K562 (cell line): Measurements from ENCODE around the gene KRTAP2-2. TPM values are rescaled to one million over a fixed set of nuclear protein-coding genes. Genes with fewer than 3 reads are reported as not detected.

ENCODE experiments used
- ATAC-seq: fragments of 200-7000 bp; cut with Tn5 transposase; 3 replicates; pipeline ENCODE4 v1.9.1; 2020; ENCODE audit warnings: moderate library complexity
- BruUV-seq: library from RNA; stranded (reverse); fragments of 400-500 nt; replicated peaks from 2 replicates; lab custom pipeline; 2021; lab: Mats Ljungman, UMichigan
- CTCF ChIA-PET: fragments of 300-600 bp; formaldehyde crosslinking; extraction: SDS; loops from one replicate; lab custom pipeline; 2021; ENCODE audit warnings: low intra/inter-chr PET ratio; lab: Yijun Ruan, JAX
- POLR2A ChIA-PET: fragments of 300-600, 350-650 bp; sonication (Branson Sonifier 250); formaldehyde crosslinking; extraction: SDS; loops from one replicate; lab custom pipeline; 2021; ENCODE audit warnings: antibody characterized with exemption, inconsistent platforms; lab: Yijun Ruan, JAX
- DNase-seq, 4 experiments: peaks; one replicate each; pipeline versions ENCODE4 v3.0.0 to v3.0.0-alpha.2; 2011 to 2018; ENCODE audit warnings: low spot score in 3 of 4, mixed read lengths in 3 of 4; ENCODE audit errors: extremely low read depth in 1 of 4
- FAIRE-seq: peaks from 2 replicates; lab custom pipeline; 2011; peaks lifted over from hg19 to GRCh38; lab: Jason Lieb, UNC
- H2AFZ ChIP-seq: 2 replicates; pipeline ENCODE4 v1.6.0; 2011; ENCODE audit warnings: low read depth, low read length, control low read depth, inconsistent platforms
- H3K27ac ChIP-seq: fragments of 200-600 bp; 3 replicates; pipeline ENCODE4 v1.8.0; 2011; ENCODE audit warnings: low read depth, mild to moderate bottlenecking, control low read depth, inconsistent platforms, low read length, moderate library complexity, mixed read lengths; ENCODE audit errors: extremely low read depth
- H3K27me3 ChIP-seq, 2 experiments: fragments of 300-600 bp in 1 of 2; 2 replicates in 1 of 2; 3 replicates in 1 of 2; pipeline versions ENCODE4 v1.6.0 to v1.8.0; 2011; ENCODE audit warnings: inconsistent platforms in 2 of 2, low read length in 2 of 2, mild to moderate bottlenecking in 1 of 2, mixed read lengths in 1 of 2, moderate library complexity in 1 of 2; ENCODE audit not compliant: control insufficient read depth in 2 of 2, insufficient read depth in 2 of 2
- H3K36me3 ChIP-seq: fragments of 300-600 bp; 3 replicates; pipeline ENCODE4 v1.8.0; 2011; ENCODE audit warnings: mild to moderate bottlenecking, low read length, inconsistent platforms; ENCODE audit not compliant: control insufficient read depth, insufficient read depth
- H3K4me1 ChIP-seq, 2 experiments: fragments of 200-600 bp in 1 of 2; replicated peaks in 1 of 2; 2 replicates in 1 of 2; 3 replicates in 1 of 2; pipeline versions ENCODE4 v1.5.1 to v1.8.0; 2011; ENCODE audit warnings: inconsistent platforms in 2 of 2, low read length in 2 of 2, mild to moderate bottlenecking in 1 of 2, mixed read lengths in 1 of 2, moderate library complexity in 1 of 2; ENCODE audit not compliant: control insufficient read depth in 2 of 2, insufficient read depth in 2 of 2
- H3K4me2 ChIP-seq: 2 replicates; pipeline ENCODE4 v1.6.1; 2011; ENCODE audit warnings: low read length, control low read depth, inconsistent platforms, mixed read lengths; ENCODE audit not compliant: insufficient read depth
- H3K4me3 ChIP-seq: fragments of 200-600 bp; sonication (generic), shearing (Covaris generic); 2 replicates; pipeline ENCODE4 v1.5.1; 2016; ENCODE audit warnings: control low read depth, inconsistent platforms
- H3K79me2 ChIP-seq: fragments of 200-600 bp; 3 replicates; pipeline ENCODE4 v1.8.0; 2011; ENCODE audit warnings: low read length, inconsistent platforms; ENCODE audit not compliant: control insufficient read depth, insufficient read depth
- H3K9ac ChIP-seq, 2 experiments: 2 replicates each; pipeline versions ENCODE4 v1.6.0 to v1.6.1; 2011; ENCODE audit warnings: low read depth in 2 of 2, low read length in 2 of 2, control low read depth in 1 of 2, inconsistent platforms in 1 of 2, mild to moderate bottlenecking in 1 of 2, mixed read lengths in 1 of 2; ENCODE audit not compliant: insufficient read depth in 1 of 2
- H3K9me1 ChIP-seq: one replicate; pipeline ENCODE4 v1.6.0; 2011; ENCODE audit warnings: inconsistent platforms, mild to moderate bottlenecking, low read length, moderate library complexity; ENCODE audit not compliant: control insufficient read depth, insufficient read depth
- H3K9me3 ChIP-seq: replicated peaks from 2 replicates; pipeline ENCODE4 v1.5.1; 2011; ENCODE audit warnings: low read depth, low read length, inconsistent platforms; ENCODE audit not compliant: control insufficient read depth, insufficient read depth
- H4K20me1 ChIP-seq: replicated peaks from 2 replicates; pipeline ENCODE4 v1.6.1; 2011; ENCODE audit warnings: low read length, inconsistent platforms, mixed read lengths; ENCODE audit not compliant: control insufficient read depth, insufficient read depth
- ATF2 ChIP-seq: sonication (generic); formaldehyde crosslinking; IDR thresholded peaks from 2 replicates; pipeline ENCODE4 v1.8.1; 2022; ENCODE audit warnings: missing genetic modification reagents
- CLOCK ChIP-seq: fragments of 250-450 bp; sonication (Bioruptor Pico); IDR thresholded peaks from 2 replicates; pipeline ENCODE4 v1.4.0; 2020; ENCODE audit warnings: mild to moderate bottlenecking, moderate library complexity, borderline replicate concordance
- ELF1 ChIP-seq: fragments of 200-800 bp; sonication (Bioruptor generic); IDR thresholded peaks from 2 replicates; pipeline ENCODE4 v1.6.1; 2016; ENCODE audit warnings: missing genetic modification characterization, missing compliant biosample characterization
- KDM1A ChIP-seq, 2 experiments: fragments of 450-650 bp; IDR thresholded peaks; 2 replicates each; pipeline ENCODE4 v1.6.1; 2016; ENCODE audit warnings: mild to moderate bottlenecking in 2 of 2
- KLF10 ChIP-seq: fragments of 250-450 bp; sonication (Bioruptor Pico); IDR thresholded peaks from 2 replicates; pipeline ENCODE4 v1.6.1; 2021; ENCODE audit warnings: matching md5 sums
- RB1 ChIP-seq: fragments of 450-650 bp; IDR thresholded peaks from 2 replicates; pipeline ENCODE4 v1.6.1; 2017; ENCODE audit warnings: low read depth, mild to moderate bottlenecking
- SMARCA4 ChIP-seq: fragments of 450-650 bp; IDR thresholded peaks from 2 replicates; pipeline ENCODE4 v1.6.1; 2016
- YY1 ChIP-seq, 3 experiments: IDR thresholded peaks; 2 replicates each; pipeline ENCODE4 v1.6.1; 2011; ENCODE audit warnings: low read length in 2 of 3, mild to moderate bottlenecking in 2 of 3, moderate library complexity in 2 of 3, borderline replicate concordance in 1 of 3, control low read depth in 1 of 3, low read depth in 1 of 3; ENCODE audit not compliant: insufficient read depth in 3 of 3, insufficient replicate concordance in 2 of 3, control insufficient read depth in 1 of 3, insufficient read length in 1 of 3; ENCODE audit errors: extremely low read depth in 1 of 3
- ZNF354B ChIP-seq: fragments of 250-450 bp; sonication (Bioruptor Pico); IDR thresholded peaks from 2 replicates; pipeline ENCODE4 v1.4.0; 2020
- WGBS: fragments of 100-300 bp; shearing (Covaris generic); methylation state at CpG from one replicate; pipeline ENCODE4 v1.1.6; 2016; ENCODE audit warnings: low coverage, mixed read lengths; ENCODE audit not compliant: insufficient coverage; ENCODE audit errors: missing lambda C conversion rate; 5-methylcytosine and 5-hydroxymethylcytosine counted together
- in situ Hi-C: fragments of 300-500 bp; cut with MboI; formaldehyde crosslinking; loops from 4 replicates; pipeline ENCODE4 v1.15.0; 2018; ENCODE audit warnings: inconsistent platforms, mixed read lengths
- intact Hi-C: fragments of 100-400 bp; cut with micrococcal nuclease; formaldehyde crosslinking; loops from 2 replicates; pipeline ENCODE4 v1.14.2; 2022
- polyA plus RNA-seq, 8 experiments: library from polyadenylated mRNA; depleted of rRNA in 4 of 8; stranded (reverse) in 5 of 8; unstranded in 3 of 8; fragments of >200 nt; fragmentation: Nextera tagmentation in 2 of 8; fragmentation: Illumina TruSeq in 1 of 8; extraction: Ambion mirVana in 2 of 8; extraction: Trizol in 1 of 8; gene quantifications; 2 replicates each; pipeline versions ENCODE4 v1.2.1 to v1.2.3, GENCODE V29; 2011 to 2014; ENCODE audit warnings: inconsistent platforms in 1 of 8, missing spikeins in 1 of 8
- total RNA-seq, 7 experiments: library from RNA; depleted of rRNA in 6 of 7; stranded (reverse); fragments of >200 nt in 6 of 7; fragmentation: Illumina TruSeq in 2 of 7; extraction: Trizol in 2 of 7; gene quantifications; 2 replicates each; pipeline versions ENCODE4 v1.2.1 to v1.2.3, GENCODE V29; 2011 to 2021; ENCODE audit warnings: low replicate concordance in 1 of 7
- TF ChIP-seq, protein P1 (sequence below): fragments of 450-650 bp; formaldehyde crosslinking; IDR thresholded peaks from 2 replicates; pipeline ENCODE4 v1.4.0; 2020; ENCODE audit warnings: mild to moderate bottlenecking, moderate library complexity
- TF ChIP-seq, protein P2 (sequence below): sonication (generic); formaldehyde crosslinking; IDR thresholded peaks from 2 replicates; pipeline ENCODE4 v1.8.1; 2023; ENCODE audit warnings: mild to moderate bottlenecking, missing genetic modification reagents, moderate library complexity
- TF ChIP-seq, protein P3 (sequence below): IDR thresholded peaks from 2 replicates; pipeline ENCODE4 v1.6.1; 2012; ENCODE audit warnings: low read depth, low read length, improper control_type of control experiment, borderline replicate concordance

Gene KRTAP2-2
- total and polyA plus RNA-seq, 9 of the 15 experiments (the other 6 are each of a cell fraction or from before 2014, with no cell fraction given) = not detected

DNA sequence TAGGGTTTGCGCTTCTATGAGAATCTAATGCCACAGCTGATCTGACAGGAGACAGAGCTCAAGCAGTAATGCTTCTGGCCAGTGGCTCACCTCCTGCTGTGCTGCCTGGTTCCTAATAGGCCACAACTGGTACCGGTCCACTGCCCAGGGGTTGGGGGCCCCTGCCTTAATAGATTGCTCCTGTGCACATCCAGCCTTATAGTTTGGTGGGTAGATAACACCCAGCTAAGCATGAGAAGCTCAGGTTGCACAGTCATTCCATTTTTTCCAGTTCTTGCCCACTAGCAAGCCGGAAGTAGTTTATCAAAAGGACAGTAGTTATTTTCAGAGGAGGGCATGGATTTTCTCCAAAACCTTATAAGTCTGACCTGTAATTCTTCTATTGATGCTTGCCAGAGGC, 35.6 kb downstream of the KRTAP2-2 start:
- Histone ChIP-seq H3K9me3 (no peaks in the 10 kb centered on the region), H3K9me1 (no peaks in the 10 kb centered on the region), H3K9ac (no peak overlapping the region), H3K4me1 (no peaks in the 10 kb centered on the region), H3K36me3 (no peaks in the 10 kb centered on the region), H2AFZ (no peak overlapping the region), H3K4me3 (no peak overlapping the region), H3K27ac (no peak overlapping the region), H3K4me2 (no peak overlapping the region), H3K79me2 (no peaks in the 10 kb centered on the region), H4K20me1 (no peaks in the 10 kb centered on the region), H3K27me3 (0 out of 5 replicates have a peak, but pooled peaks cover 0 to 3% of the 10 kb centered on the region in 2 experiments)
- ATAC-seq = no peak
- WGBS = 17% methylated on average over 3 of the region's 3 CpGs
- BruUV-seq = no TSS peak
- intact Hi-C loops (no loop called here), in situ Hi-C loops (no loop called here)
- ChIA-PET CTCF (no interaction called here), POLR2A (interaction anchor here (1.0 kb wide), 1 partner anchor 9 kb away, joined by 3 read pairs; no protein-coding TSS in a partner anchor)
- FAIRE-seq = no peak
- no peak for DNase-seq
- TF ChIP-seq YY1 (IDR thresholded peaks at IDR 0.05; ENCODE audit: borderline replicate concordance in 1 of 3, control insufficient read depth in 1 of 3, extremely low read depth in 1 of 3, insufficient read depth in 3 of 3, insufficient read length in 1 of 3, insufficient replicate concordance in 2 of 3, low read depth in 1 of 3, low read length in 2 of 3) (no peak), KDM1A (IDR thresholded peaks at IDR 0.05) (no peak), SMARCA4 (no peak), CLOCK (CRISPR knock-in tag) (no peak), ATF2 (CRISPR knock-in tag) (no peak), RB1 (no peak), KLF10 (no peak), ZNF354B (CRISPR knock-in tag) (no peak), ELF1 (tag) (no peak)
- TF ChIP-seq, protein P1, sequence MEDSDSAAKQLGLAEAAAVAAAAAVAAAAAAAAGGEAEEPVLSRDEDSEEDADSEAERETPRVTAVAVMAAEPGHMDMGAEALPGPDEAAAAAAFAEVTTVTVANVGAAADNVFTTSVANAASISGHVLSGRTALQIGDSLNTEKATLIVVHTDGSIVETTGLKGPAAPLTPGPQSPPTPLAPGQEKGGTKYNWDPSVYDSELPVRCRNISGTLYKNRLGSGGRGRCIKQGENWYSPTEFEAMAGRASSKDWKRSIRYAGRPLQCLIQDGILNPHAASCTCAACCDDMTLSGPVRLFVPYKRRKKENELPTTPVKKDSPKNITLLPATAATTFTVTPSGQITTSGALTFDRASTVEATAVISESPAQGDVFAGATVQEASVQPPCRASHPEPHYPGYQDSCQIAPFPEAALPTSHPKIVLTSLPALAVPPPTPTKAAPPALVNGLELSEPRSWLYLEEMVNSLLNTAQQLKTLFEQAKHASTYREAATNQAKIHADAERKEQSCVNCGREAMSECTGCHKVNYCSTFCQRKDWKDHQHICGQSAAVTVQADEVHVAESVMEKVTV = no peak
- TF ChIP-seq, protein P2, sequence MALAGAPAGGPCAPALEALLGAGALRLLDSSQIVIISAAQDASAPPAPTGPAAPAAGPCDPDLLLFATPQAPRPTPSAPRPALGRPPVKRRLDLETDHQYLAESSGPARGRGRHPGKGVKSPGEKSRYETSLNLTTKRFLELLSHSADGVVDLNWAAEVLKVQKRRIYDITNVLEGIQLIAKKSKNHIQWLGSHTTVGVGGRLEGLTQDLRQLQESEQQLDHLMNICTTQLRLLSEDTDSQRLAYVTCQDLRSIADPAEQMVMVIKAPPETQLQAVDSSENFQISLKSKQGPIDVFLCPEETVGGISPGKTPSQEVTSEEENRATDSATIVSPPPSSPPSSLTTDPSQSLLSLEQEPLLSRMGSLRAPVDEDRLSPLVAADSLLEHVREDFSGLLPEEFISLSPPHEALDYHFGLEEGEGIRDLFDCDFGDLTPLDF (CRISPR knock-in tag) = no peak
- TF ChIP-seq, protein P3, sequence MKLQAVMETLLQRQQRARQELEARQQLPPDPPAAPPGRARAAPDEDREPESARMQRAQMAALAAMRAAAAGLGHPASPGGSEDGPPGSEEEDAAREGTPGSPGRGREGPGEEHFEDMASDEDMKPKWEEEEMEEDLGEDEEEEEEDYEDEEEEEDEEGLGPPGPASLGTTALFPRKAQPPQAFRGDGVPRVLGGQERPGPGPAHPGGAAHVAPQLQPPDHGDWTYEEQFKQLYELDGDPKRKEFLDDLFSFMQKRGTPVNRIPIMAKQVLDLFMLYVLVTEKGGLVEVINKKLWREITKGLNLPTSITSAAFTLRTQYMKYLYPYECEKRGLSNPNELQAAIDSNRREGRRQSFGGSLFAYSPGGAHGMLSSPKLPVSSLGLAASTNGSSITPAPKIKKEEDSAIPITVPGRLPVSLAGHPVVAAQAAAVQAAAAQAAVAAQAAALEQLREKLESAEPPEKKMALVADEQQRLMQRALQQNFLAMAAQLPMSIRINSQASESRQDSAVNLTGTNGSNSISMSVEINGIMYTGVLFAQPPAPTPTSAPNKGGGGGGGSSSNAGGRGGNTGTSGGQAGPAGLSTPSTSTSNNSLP = no peak
